PC-9 (cell line): ENCODE data around the gene ITGA6. TPM values are rescaled to one million over a fixed set of nuclear protein-coding genes. Genes with fewer than 3 reads are reported as not detected.

ENCODE experiments used
- BruUV-seq: library from RNA; stranded (reverse); fragments of 400-500 nt; replicated peaks from 2 replicates; lab custom pipeline; 2021; lab: Mats Ljungman, UMichigan
- CTCF ChIA-PET: fragments of 300-600 bp; sonication (Branson Sonifier 250); formaldehyde crosslinking; loops from one replicate; lab custom pipeline; 2022; ENCODE audit warnings: antibody characterized with exemption; lab: Charles Lee
- POLR2A ChIA-PET: fragments of 300-600 bp; sonication (Branson Sonifier 250); formaldehyde crosslinking; loops from one replicate; lab custom pipeline; 2022; ENCODE audit warnings: antibody characterized with exemption; ENCODE audit not compliant: unreplicated experiment; lab: Charles Lee
- DNase-seq, 2 experiments: peaks; one replicate each; pipeline versions ENCODE4 v3.0.0 to v3.0.0-alpha.2; 2015 to 2022; ENCODE audit warnings: mixed read lengths in 1 of 2
- H2AFZ ChIP-seq: fragments of 200-600 bp; sonication (generic); 2 replicates; pipeline ENCODE4 v1.8.1; 2017; ENCODE audit warnings: antibody characterized with exemption
- H3F3A ChIP-seq: fragments of 200-600 bp; sonication (generic); 2 replicates; pipeline ENCODE4 v1.8.1; 2017; ENCODE audit warnings: antibody characterized with exemption, mild to moderate bottlenecking, low read depth; ENCODE audit not compliant: insufficient read depth
- H3K27ac ChIP-seq: fragments of 200-600 bp; sonication (generic); 2 replicates; pipeline ENCODE4 v1.6.1; 2016; ENCODE audit warnings: mixed run types
- H3K27me3 ChIP-seq: fragments of 200-600 bp; sonication (generic); 2 replicates; pipeline ENCODE4 v1.6.1; 2016; ENCODE audit warnings: low read depth, mixed run types; ENCODE audit not compliant: insufficient read depth
- H3K36me3 ChIP-seq: fragments of 200-600 bp; sonication (generic); 2 replicates; pipeline ENCODE4 v1.6.1; 2016; ENCODE audit warnings: low read depth, mixed run types
- H3K4me1 ChIP-seq: fragments of 200-600 bp; sonication (generic); replicated peaks from 2 replicates; pipeline ENCODE4 v1.6.1; 2016; ENCODE audit warnings: mixed run types; ENCODE audit not compliant: insufficient read depth
- H3K4me2 ChIP-seq: fragments of 200-600 bp; sonication (generic); 2 replicates; pipeline ENCODE4 v1.6.1; 2017; ENCODE audit warnings: mixed run types
- H3K4me3 ChIP-seq: fragments of 200-600 bp; sonication (generic); 2 replicates; pipeline ENCODE4 v1.6.1; 2016; ENCODE audit warnings: mixed run types
- H3K79me2 ChIP-seq: fragments of 200-600 bp; sonication (generic); 2 replicates; pipeline ENCODE4 v1.6.1; 2017; ENCODE audit warnings: low read depth, mixed run types
- H3K9me2 ChIP-seq: fragments of 200-600 bp; sonication (generic); 2 replicates; pipeline ENCODE4 v1.8.1; 2017; ENCODE audit warnings: mild to moderate bottlenecking; ENCODE audit not compliant: insufficient read depth
- H3K9me3 ChIP-seq: fragments of 200-600 bp; sonication (generic); 2 replicates; pipeline ENCODE4 v1.8.1; 2016; ENCODE audit warnings: low read depth; ENCODE audit not compliant: insufficient read depth
- H4K20me1 ChIP-seq: fragments of 200-600 bp; sonication (generic); 2 replicates; pipeline ENCODE4 v1.8.1; 2017; ENCODE audit not compliant: insufficient read depth
- CTCF ChIP-seq: fragments of 200-600 bp; sonication (generic); conservative IDR thresholded peaks from 2 replicates; pipeline ENCODE4 v1.6.1; 2017; ENCODE audit warnings: mixed run types, antibody characterized with exemption, mild to moderate bottlenecking, moderate library complexity
- EZH2 ChIP-seq: fragments of 200-600 bp; sonication (generic); IDR thresholded peaks from 2 replicates; pipeline ENCODE4 v1.8.0; 2017; ENCODE audit warnings: antibody characterized with exemption, low read depth
- intact Hi-C: fragments of 100-400 bp; cut with micrococcal nuclease; formaldehyde crosslinking; loops from one replicate; pipeline ENCODE4 v1.10.0; 2022; ENCODE audit not compliant: unreplicated experiment
- total RNA-seq: library from RNA; stranded (reverse); gene quantifications from 2 replicates; pipeline ENCODE4 v1.2.3, GENCODE V29; 2021

Gene ITGA6
- total RNA-seq, 1 experiment from 2014 or later: 213 TPM

DNA sequence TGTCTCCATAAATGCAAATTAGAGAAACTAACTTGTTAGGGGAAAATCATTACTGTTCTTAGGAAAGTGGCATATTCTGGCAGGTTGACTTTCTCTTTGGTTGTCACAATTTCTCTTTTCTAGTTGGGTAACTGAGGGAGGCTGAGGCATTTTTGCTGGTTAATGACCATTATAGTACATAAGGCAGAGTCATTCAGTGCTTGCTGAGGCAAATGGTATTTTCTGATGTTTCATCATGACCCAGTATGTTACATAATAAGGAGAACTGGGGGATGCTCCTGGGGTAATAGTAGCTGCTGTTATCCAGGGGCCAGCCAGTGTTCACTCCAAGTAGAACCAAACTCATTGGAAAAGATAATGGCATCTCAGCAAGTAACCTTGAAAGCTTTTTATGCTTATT is 62.3 kb downstream of the ITGA6 start:
- intact Hi-C loops: no loop called here
- TF ChIP-seq CTCF: no peak
- TF ChIP-seq EZH2: no peak
- ChIA-PET POLR2A (no interaction called here), CTCF (no interaction called here)
- Histone ChIP-seq H2AFZ (no peak overlapping the region), H3K36me3 (peaks cover 87% of the 10 kb centered on the region), H3K4me1 (no peaks in the 10 kb centered on the region), H3K9me3 (no peaks in the 10 kb centered on the region), H3K4me2 (no peak overlapping the region), H3K27me3 (no peaks in the 10 kb centered on the region), H4K20me1 (0 out of 2 replicates have a peak, but pooled peaks cover 4% of the 10 kb centered on the region), H3K4me3 (no peak overlapping the region), H3F3A (no peaks in the 10 kb centered on the region), H3K27ac (no peak overlapping the region), H3K79me2 (no peaks in the 10 kb centered on the region), H3K9me2 (no peaks in the 10 kb centered on the region)
- no peak for DNase-seq
- no TSS peak for BruUV-seq

DNA sequence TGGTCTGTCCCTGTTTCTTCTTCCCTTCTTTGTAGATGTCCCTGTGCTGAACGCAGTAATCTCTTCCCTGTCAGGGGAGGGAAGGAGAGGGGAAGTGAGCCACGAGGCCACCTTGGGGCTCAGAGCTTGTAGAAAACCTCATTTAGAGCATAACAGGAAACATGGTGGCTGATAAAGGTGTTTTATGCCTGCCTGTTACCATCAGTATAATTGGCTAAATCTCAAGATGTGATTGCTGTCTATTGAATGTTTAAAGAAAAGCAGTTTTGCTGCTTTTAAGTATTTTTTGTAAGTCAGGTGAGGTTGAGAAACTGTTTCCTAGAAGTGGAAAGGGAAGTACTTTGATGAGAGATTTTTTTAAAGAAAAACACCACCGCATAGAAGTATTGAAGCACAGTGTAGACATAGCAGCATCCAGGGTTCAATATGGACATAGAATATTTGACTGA is 68.8 kb downstream of the ITGA6 start:
- intact Hi-C loops: no loop called here
- no peak overlapping the region for H3K27ac ChIP-seq
- no peaks in the 10 kb centered on the region for H3K4me1 ChIP-seq
- H3K36me3 ChIP-seq: peaks cover 68% of the 10 kb centered on the region
- no peak overlapping the region for H2AFZ ChIP-seq
- no peaks in the 10 kb centered on the region for H3K79me2 ChIP-seq
- no TSS peak for BruUV-seq
- no peak for TF ChIP-seq EZH2
- TF ChIP-seq CTCF: no peak
- H3K9me2 ChIP-seq: no peaks in the 10 kb centered on the region
- ChIA-PET POLR2A (no interaction called here), CTCF (no interaction called here)
- no peak overlapping the region for H3K4me3 ChIP-seq
- H3K9me3 ChIP-seq: no peaks in the 10 kb centered on the region
- H3K4me2 ChIP-seq: no peak overlapping the region
- H3K27me3 ChIP-seq: no peaks in the 10 kb centered on the region
- DNase-seq: no peak
- H4K20me1 ChIP-seq: 0 out of 2 replicates have a peak, but pooled peaks cover 5% of the 10 kb centered on the region
- no peaks in the 10 kb centered on the region; the same call in 1 of the 2 replicates for H3F3A ChIP-seq

DNA sequence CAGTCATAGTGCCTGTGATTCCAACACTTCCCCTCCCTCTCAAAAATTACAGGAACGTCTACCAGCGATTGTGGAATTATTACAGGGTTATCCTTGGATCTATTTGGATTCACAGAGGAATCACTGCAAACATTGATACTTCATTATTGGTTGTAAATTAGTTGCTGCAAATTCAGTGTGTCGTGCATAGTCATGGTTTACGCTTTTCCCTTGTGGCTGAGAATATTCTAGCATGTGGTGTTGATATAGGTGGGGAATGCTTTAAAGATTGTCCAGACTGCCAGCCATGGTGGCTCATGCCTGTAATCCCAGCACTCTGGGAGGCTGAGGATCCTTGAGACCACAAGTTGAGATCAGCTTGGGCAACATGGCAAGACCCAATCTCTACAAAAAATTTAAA is 79.8 kb downstream of the ITGA6 start:
- no TSS peak for BruUV-seq
- no peak overlapping the region for H2AFZ ChIP-seq
- no peaks in the 10 kb centered on the region; the same call in 1 of the 2 replicates for H3K9me2 ChIP-seq
- H3K9me3 ChIP-seq: peaks cover 10% of the 10 kb centered on the region
- H3K36me3 ChIP-seq: peaks cover 35% of the 10 kb centered on the region
- no peaks in the 10 kb centered on the region for H3K4me1 ChIP-seq
- POLR2A ChIA-PET: no interaction called here
- H3K27me3 ChIP-seq: no peaks in the 10 kb centered on the region
- H4K20me1 ChIP-seq: no peaks in the 10 kb centered on the region
- H3K4me2 ChIP-seq: no peak overlapping the region
- H3K27ac ChIP-seq: no peak overlapping the region
- H3F3A ChIP-seq: peaks cover 23% of the 10 kb centered on the region; the same call in 1 of the 2 replicates
- no peak for DNase-seq
- no peaks in the 10 kb centered on the region for H3K79me2 ChIP-seq
- intact Hi-C loops: no loop called here
- TF ChIP-seq CTCF (no peak), EZH2 (no peak)
- CTCF ChIA-PET: no interaction called here
- H3K4me3 ChIP-seq: no peak overlapping the region
